ENCODE data around the gene ANXA5.

The ANXA5 gene

GRCh38 chr4:121701263-121701662 is 4.5 kb upstream of the ANXA5 start:
- no peak for FAIRE-seq
- DNase-seq (ENCODE audit: insufficient read length, low spot score): no peak
- TF ChIP-seq CTCF (IDR thresholded peaks at IDR 0.05; ENCODE audit: insufficient read depth, missing control alignments): no peak

- TF ChIP-seq CTCF (IDR thresholded peaks at IDR 0.05; ENCODE audit: insufficient read depth, missing control alignments): no peak
- no peak for FAIRE-seq
- DNase-seq (ENCODE audit: insufficient read length, low spot score): no peak
These were observed 1.5 kb upstream of the ANXA5 start for GRCh38 chr4:121698236-121698671.

- no peak for FAIRE-seq
- no peak for DNase-seq (ENCODE audit: insufficient read length, low spot score)
These were observed 784 bp upstream of the ANXA5 start for GRCh38 chr4:121697564-121697963.

GRCh38 chr4:121696170-121696580 is 605 bp downstream of the ANXA5 start:
- TF ChIP-seq CTCF (IDR thresholded peaks at IDR 0.05; ENCODE audit: insufficient read depth, missing control alignments): no peak
- FAIRE-seq: no peak
- no peak for DNase-seq (ENCODE audit: insufficient read length, low spot score)

More at GRCh38 chr4:121697564-121697963, 784 bp upstream of the ANXA5 start:
- TF ChIP-seq CTCF (IDR thresholded peaks at IDR 0.05; ENCODE audit: insufficient read depth, missing control alignments): no peak

GRCh38 chr4:121693886-121694285 is 2.9 kb downstream of the ANXA5 start:
- FAIRE-seq (no peak), DNase-seq (ENCODE audit: insufficient read length, low spot score) (no peak)
- TF ChIP-seq CTCF (IDR thresholded peaks at IDR 0.05; ENCODE audit: insufficient read depth, missing control alignments): no peak

- FAIRE-seq: no peak
- no peak for DNase-seq (ENCODE audit: insufficient read length, low spot score)
- no peak for TF ChIP-seq CTCF (IDR thresholded peaks at IDR 0.05; ENCODE audit: insufficient read depth, missing control alignments)
These were observed 3.3 kb downstream of the ANXA5 start for GRCh38 chr4:121693450-121693849.

- no peak for FAIRE-seq
- DNase-seq (ENCODE audit: insufficient read length, low spot score): no peak
- TF ChIP-seq CTCF (IDR thresholded peaks at IDR 0.05; ENCODE audit: insufficient read depth, missing control alignments): no peak
These were observed 4.5 kb downstream of the ANXA5 start for GRCh38 chr4:121692261-121692660.

Measured in D721Med (cell line).